Neural cell (in vitro differentiated cells): ENCODE data around the gene COL13A1.

Experiments
- CTCF ChIP-seq: fragments of 450-650 bp; IDR thresholded peaks from 2 replicates; pipeline ENCODE4 v1.5.1; 2014; ENCODE audit warnings: antibody characterized with exemption, mild to moderate bottlenecking, moderate library complexity; ENCODE audit not compliant: poor library complexity, severe bottlenecking
- EP300 ChIP-seq: fragments of 450-650 bp; conservative IDR thresholded peaks from 2 replicates; pipeline ENCODE4 v1.6.1; 2014; ENCODE audit warnings: antibody characterized with exemption, mild to moderate bottlenecking, moderate library complexity; ENCODE audit not compliant: poor library complexity, severe bottlenecking
- EZH2 ChIP-seq: fragments of 200-600, 300-800 bp; shearing (Covaris generic), sonication (generic); IDR thresholded peaks from 2 replicates; pipeline ENCODE4 v1.6.1; 2014; ENCODE audit warnings: antibody characterized with exemption, low read length, borderline replicate concordance, mild to moderate bottlenecking; ENCODE audit not compliant: insufficient read depth, poor library complexity, severe bottlenecking
- MXI1 ChIP-seq: fragments of 450-650 bp; conservative IDR thresholded peaks from 2 replicates; pipeline ENCODE4 v1.6.1; 2014; ENCODE audit warnings: antibody characterized with exemption, mild to moderate bottlenecking; ENCODE audit not compliant: poor library complexity, severe bottlenecking
- POLR2AphosphoS5 ChIP-seq: IDR thresholded peaks from 2 replicates; pipeline ENCODE4 v1.6.1; 2012
- RAD21 ChIP-seq: fragments of 450-650 bp; conservative IDR thresholded peaks from 2 replicates; pipeline ENCODE4 v1.6.1; 2014; ENCODE audit warnings: antibody characterized with exemption, mild to moderate bottlenecking, moderate library complexity
- REST ChIP-seq: IDR thresholded peaks from 2 replicates; pipeline ENCODE4 v1.6.1; 2012; ENCODE audit warnings: borderline replicate concordance
- TAF1 ChIP-seq: IDR thresholded peaks from 2 replicates; pipeline ENCODE4 v1.6.1; 2012; ENCODE audit warnings: low read depth

GRCh38 chr10:69980672-69981071 lies 179.0 kb downstream of the COL13A1 start:
- no peak for TF ChIP-seq TAF1
- TF ChIP-seq CTCF: no peak
- TF ChIP-seq EP300: no peak
- no peak for TF ChIP-seq POLR2AphosphoS5
- TF ChIP-seq EZH2: no peak
- no peak for TF ChIP-seq RAD21
- TF ChIP-seq MXI1: no peak
- TF ChIP-seq REST: no peak
